HG03064 (cell line): ENCODE data around the gene RPP14.
"Not testable (repeated sequence)": the region's sequence is repeated elsewhere in the genome, so short reads cannot be mapped to it uniquely, and the experiment has no call there.

Source experiments
- ATAC-seq: cut with Tn5 transposase; IDR thresholded peaks from one replicate; pipeline ENCODE4 v1.9.1; 2021; ENCODE audit warnings: low read depth; ENCODE audit not compliant: unreplicated experiment

The RPP14 gene

DNA sequence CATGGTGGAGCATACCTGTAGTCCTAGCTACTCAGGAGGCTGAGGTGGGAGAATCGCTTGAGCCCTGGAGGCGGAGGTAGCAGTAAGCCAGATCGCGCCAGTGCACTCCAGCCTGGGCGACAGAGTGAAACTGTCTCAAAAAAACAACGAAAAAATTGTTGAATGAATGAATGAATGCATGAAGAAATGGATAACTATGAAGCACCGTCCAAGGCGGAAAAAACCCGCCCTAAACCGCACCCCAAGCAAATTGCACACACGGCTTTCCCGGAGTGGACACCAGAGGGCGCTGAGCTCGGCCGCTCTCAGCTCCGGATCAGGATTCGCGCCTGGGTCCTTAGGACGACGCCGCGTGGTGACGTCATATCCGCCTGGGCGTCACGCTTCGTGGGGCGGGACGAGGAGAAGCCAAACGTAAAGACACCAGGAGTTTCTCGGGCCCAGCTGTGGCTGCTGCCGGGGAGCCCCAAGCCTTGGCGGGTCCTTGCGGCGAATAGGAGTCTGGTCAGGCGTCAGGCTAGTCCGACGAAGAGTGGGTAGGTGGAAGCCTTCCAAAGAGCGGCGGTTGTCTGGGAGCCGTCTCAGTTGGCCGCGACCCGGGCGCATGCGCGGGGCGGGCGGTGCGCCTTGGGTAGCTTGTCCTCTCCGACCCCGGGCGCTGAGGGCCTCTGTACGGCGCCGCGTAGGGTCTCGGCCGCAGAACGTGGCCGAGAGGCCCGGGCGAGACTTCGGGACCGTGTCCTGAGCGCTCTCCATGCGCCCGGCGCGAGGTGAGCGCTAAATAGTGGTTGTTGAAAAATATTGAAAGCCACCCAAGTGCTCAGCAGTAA lies at the start of gene RPP14, which contains the start of gene HTD2:
Gene RPP14 (plus strand): TSS at position 364 of the 830 bp plus-strand sequence. CDS start 4,085 bp downstream, outside the sequence.
Gene HTD2 (plus strand): TSS at position 639 of the 830 bp plus-strand sequence. CDS start 11,094 bp downstream, outside the sequence.
- peak; percentile 77 for ATAC-seq

DNA sequence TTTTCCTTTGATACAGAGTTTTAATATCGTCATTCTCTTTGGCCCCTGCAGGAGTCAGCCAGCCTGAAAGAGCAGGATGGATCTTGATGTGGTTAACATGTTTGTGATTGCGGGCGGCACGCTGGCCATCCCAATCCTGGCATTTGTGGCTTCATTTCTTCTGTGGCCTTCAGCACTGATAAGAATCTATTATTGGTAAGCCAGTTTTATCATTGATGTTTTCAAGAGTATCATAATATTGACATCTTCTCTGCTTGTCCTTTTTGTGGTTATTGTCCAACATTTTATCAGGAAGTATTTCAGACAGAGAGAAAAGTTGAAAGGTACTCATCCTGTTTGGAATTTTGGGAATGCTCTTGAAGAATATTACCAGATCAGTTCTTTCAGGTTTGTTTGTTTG lies 49.5 kb upstream of the RPP14 start:
- ATAC-seq = no peak

DNA sequence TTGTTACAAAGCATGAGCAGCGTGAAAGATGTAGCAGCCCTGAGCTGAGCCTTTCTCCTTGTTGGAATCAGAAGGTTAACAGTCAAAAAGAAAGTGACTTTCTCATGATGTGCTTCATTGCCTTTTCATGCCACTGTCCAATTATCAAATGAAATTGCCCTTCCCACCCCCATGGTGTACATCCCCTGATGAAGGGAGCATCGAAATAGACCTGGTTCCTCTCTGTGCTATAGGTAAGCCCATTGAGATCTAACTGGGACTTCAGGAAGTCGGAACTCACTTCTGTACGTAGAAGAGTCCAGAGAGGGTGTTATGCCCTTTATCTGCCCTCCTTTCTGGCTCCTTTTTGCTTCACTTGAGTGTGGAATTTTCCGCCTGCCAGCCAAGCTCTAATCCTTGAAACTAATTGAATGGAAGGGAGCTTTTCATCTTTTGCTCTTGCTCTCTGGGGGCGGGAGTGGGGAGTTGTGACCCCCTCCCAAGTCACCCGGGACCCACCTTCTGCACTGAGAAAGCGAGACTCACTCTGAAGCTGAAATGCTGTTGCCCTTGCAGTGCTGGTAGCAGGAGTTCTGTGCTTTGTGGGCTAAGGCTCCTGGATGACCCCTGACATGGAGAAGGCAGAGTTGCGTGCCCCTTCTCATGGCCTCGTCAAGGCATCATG lies 47.5 kb upstream of the RPP14 start:
- no peak for ATAC-seq

DNA sequence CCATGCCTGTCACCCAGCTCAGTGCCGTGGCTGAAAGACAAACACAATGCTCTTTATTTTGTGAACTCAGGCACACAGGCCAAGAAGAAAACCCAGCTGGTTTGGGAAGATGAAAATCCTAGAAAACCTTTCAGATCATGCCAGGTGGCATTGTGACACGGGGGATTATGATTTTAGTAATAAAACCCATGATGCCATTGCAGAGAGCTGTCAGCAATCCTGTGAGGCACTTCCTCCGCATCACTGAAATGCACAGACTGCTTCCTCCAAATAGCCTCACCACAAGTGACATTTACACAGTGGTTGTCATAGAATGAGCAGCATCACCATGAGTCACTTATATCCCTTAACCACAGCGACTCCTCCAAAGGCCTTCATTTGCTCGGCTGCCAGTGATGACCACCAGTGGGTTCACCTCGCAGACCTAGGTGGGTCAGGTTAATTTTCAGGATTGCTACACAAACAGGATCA lies 45.7 kb upstream of the RPP14 start:
- ATAC-seq = no peak

DNA sequence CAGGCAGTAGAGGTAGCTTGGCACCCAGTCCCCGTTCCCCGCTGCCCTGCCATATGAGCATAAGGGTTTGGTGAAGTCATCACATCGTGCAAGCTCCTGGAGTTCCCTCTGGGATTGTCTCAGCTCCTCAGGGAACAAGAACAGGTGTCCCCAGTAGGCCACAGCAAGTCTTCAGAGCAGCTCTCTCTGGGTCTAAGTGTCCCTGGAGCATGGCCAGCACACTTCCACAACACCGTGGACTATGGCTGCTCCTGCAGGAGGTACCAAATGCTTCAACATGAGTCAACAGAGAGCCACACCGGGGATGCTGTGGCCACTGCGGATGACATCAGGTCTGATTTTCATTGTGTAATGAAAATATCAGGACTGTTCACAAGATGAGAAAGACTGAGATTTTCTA lies 45.3 kb upstream of the RPP14 start:
- no peak for ATAC-seq

DNA sequence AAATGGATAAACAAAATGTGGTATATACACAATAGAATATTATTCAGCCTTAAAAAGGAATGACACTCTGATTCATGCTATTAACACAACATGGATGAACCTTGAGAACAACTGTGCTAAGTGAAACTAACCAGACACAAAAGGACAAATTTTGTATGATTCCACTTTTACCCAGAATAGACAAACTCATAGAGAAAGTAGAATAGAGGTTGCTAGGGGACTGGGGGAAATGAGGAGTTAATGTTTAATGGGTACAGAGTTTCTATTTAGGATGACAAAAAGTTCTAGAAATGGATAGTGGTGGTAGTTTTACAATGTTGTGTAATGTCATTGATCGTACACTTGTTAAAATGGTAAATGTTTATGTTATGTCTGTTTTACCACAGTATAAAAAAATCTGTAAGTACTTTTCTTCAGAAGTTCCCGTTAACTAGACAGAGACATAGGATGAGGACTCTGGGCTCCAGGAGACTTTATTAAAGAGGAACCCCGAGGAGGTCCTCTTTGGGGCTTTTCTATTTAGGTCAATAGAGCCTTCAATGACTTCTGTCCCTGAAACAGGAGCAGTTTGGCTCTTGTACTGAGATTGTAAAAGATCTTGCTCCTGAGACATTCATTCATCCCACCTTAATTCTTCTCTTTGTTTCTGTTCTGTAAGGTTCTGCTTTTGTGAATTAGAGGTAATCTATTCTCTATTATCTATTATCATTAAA lies 43.9 kb upstream of the RPP14 start:
- peak; percentile 65 for ATAC-seq

DNA sequence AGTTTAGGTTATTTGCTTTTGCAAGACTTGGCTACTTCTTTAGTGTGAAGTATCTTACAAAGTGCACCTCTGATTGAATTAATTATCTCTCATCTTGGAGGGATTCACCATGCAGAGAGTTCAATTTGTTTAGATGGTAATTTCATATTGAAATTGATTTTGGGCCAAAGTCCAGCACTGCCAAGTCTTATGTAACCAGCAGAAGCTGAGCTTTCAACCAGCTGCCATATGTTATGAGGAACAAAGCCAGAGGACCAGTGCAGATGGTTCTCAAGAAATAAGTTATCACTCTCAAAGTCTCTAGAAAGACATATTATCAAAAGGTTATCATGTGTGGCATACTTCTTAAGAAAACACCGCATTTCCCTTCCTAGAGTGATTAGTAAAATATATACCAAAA lies 39.5 kb upstream of the RPP14 start:
- no peak for ATAC-seq

DNA sequence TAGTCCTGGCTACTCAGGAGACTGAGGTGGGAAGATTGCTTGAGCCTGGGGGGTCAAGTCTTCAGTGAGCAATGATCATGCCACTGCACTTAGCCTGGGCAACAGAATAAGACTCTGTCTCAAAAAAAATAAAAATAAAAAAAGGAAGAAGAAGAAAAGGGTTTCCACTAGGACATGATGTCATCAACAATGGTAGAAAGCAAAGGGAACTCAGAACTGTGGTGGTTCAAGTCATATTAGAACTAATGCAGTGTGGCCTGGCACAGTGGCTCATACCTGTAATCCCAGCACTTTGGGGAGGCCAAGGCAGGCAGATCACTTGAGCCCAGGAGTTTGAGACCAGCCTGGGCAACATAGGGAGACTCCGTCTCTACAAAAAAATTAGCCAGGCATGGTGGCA lies 38.5 kb upstream of the RPP14 start:
- ATAC-seq = not testable (repeated sequence)

DNA sequence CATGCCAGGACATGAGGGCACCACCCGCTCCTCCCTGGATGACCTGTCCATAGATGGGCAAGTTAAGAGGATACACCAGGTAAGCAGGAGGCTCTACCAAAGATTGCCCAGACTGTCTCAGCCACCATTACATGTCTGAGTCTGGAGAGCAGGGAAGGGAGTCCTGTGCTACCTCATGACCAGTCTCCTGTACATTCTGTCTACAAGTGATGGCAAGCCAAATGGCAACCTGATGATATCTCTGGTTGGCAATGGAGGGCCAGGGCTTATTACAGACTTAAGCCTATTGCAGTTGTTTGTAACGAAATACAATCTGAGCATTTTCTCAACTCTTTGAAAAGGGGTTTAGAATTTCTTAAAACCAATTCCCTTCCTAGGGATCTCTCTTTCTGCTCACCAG lies 36.7 kb upstream of the RPP14 start:
- no peak for ATAC-seq

DNA sequence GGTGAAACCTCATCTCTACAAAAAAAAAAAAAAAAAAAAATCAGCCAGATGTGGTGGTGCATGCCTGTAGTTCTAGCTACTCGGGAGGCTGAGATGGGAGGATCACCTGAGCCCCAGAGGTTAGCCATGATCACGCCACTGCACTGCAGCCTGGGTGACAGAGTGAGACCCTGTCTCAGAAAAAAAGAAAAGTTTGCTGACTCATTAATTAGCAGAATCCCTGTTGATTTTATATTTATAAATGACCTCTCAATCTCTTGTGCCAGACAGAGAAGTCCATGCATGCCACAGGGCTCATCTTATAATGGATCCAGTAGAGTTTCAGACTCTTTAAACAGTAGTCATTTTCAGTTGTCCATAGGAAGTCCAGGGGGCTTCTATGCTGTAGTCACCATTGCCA lies 35.6 kb upstream of the RPP14 start:
- no peak for ATAC-seq

DNA sequence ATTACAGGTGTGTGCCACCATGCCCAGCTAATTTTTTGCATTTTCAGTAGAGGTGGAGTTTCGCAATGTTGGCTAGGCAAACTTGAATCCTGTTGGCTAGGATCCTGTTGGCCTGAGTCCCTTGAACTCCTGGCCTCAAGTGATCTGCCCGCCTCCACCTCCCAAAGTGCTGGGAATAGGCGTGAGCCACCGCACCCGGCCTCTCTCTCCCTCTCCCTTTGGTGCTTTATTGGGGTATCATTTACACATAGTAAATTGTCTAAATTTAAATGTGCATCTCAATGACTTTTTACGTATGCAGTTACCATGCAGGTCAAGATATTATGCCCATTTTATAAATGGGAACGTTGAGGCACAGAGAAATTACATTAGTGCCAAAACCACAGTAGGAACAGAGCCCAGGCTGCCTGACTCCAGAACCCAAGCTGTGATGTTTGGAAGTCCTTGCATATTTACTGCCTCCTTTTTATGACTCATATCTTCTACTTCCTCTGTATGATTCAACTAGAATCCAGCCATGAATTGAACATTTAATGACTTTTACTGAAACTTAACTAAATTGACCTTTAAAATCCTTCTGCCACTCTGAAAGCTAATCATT lies 34.0 kb upstream of the RPP14 start:
- no peak for ATAC-seq

DNA sequence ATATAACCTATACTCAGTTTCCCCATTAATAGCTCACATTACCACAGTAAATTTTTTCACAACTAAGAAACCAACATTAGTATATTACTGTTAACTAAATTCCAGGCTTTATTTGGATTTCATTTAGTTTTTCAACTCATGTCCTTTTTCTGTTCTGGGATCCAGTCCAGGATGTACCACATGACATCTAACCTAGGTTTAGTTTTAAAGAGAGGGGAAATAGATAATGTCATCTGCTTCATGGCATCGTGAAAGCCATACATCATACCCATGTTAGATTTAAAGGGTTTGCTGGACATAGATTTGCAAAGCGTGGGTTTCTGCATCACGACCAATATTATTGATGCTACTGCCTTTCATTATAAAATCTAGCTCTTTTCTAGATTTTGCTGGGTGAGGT lies 33.2 kb upstream of the RPP14 start:
- ATAC-seq = no peak

DNA sequence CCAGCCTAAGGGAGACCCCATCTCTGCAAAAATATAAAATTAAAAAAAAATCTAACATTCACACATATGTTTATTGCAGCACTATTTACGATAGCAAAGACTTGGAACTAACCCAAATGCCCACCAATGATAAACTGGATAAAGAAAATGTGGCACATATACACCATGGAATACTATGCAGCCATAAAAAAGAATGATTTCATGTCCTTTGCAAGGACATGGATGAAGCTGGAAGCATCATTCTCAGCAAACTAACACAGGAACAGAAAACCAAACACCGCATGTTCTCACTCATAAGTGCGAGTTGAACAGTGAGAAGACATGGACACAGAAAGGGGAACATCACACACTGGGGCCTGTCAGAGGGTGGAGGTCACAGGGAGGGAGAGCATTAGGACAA lies 32.7 kb upstream of the RPP14 start:
- ATAC-seq = not testable (repeated sequence)

DNA sequence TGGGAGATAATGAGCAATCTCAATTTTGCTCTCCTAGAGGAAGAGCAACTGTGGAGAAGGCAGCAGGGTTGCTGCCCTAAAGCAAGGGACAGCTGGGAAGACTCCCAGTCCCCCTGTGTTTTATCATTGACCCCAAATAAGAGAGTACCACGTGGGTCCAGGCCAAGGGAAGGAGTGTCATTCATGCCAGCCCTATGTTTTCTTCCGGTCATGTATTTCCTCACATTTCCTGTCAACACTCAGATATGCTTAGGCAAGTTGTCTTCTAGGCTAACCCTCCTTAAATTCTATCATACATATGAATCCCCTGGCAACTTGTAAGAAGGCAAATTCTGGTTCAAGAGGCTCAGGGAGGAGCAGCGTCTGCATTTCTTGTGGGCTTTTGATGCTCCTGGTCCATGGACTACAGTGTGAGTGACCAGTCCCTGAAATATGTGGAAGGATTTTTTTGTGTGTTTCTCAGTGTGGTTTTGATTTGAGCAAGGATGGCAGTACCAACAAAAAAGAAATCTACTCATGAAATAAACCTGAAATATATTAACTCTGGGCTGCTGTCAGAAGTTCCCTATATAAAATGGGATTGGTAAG lies 31.9 kb upstream of the RPP14 start:
- ATAC-seq = no peak

DNA sequence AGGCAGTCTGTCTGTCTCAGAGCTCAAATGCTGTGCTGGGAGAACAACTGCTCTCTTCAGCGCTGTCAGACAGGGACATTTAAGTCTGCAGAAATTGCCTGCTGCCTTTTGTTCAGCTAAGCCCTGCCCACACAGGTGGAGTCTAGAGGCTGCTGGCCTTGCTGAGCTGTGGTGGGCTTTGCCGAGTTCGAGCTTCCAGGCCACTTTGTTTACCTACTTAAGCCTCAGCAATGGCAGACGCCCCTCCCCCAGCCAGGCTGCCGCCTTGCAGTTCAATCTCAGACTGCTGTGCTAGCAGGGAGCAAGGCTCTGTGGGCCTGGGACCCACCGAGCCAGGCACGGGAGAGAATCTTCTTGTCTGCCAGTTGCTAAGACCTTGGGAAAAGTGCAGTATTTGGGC lies 25.0 kb upstream of the RPP14 start:
- no peak for ATAC-seq

DNA sequence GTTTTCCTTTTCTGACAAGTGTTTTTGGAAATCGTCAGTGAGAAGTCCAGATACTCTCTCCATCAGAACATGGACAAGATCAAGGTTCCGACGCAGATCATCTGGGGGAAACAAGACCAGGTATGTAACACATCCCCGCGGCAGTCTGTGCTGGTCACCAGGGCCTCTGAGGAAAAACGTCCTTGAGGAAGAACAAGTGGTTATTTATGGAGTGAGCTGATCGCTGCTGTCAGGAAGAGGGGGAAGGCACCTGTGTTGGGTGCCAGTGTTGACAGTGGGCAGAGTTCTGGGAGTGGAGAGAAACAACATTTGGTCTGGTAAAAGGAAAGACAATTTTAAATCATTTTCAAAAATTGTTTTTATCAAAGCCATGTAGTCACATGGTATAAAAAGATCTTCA lies 20.7 kb upstream of the RPP14 start:
- no peak for ATAC-seq

DNA sequence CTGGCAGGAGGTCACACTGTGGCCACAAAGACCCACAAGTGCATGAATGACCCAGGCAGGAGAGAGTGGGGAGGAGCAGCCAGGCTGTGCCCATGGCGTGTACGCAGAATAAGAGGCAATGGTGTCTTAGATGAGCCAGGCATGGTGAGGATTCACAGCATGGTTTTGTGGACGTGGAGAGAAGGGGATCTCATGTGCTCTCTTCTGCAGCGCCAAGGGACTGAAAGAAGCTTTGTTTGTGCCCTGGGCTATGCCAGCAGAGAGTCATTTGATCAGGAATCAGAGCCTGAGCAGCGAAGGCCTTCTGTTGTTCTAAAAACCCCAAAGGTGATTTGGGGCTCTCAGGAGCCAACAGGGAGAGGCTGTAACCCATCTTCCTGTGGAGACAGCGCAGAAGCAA lies 18.7 kb upstream of the RPP14 start:
- ATAC-seq = no peak

DNA sequence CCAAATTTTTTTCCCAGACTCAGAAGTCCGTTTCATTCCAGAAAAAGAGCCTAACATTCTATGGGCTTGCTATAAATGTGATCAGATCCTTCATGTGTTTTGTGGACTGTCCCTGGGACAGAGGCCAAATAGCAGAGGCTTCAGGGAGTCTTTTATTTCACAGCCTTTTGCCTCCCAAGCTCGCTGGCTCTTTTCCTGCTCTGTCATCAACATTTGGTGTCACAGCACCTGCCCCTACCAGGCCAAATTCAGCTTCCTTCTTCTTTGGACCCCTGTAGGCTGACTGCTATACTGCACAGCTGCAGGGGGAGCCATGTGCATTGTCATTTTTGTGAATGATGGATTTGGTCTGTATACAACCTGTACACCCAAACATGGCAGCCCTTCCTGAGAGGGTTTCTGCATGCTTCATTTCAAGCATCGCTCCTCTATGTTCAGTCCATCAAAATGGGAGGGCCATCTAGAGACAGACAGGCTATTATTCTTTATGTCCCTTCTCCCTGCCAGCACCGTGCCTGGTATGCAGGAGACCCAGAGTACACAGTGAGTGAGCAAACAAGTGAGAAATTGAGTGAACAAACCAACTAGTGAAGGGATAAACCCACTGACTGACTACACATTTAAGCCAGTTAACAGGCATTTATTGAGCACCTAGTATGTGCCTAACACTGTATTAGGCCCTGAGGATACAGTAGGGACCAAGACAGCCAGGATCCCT lies 17.9 kb upstream of the RPP14 start:
- no peak for ATAC-seq

DNA sequence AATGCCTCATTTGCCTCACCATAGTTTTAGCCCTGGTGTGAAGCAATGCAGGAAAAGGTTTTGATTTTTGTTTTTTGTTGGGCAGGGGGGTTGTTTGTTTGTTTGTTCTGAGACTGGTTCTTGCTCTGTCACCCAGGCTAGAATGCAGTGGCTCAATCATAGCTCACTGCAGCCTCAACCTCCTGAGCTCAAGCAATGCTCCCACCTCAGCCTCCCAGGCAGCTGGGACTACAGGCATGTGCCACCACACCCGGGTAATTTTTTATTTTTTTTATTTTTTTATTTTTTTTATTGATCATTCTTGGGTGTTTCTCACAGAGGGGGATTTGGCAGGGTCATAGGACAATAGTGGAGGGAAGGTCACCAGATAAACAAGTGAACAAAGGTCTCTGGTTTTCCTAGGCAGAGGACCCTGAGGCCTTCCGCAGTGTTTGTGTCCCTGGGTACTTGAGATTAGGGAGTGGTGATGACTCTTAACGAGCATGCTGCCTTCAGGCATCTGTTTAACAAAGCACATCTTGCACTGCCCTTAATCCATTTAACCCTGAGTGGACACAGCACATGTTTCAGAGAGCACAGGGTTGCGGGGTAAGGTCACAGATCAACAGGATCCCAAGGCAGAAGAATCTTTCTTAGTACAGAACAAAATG lies 17.0 kb upstream of the RPP14 start:
- ATAC-seq = not testable (repeated sequence)
